Astrocyte (in vitro differentiated cells and primary cell): ENCODE data around the gene ZNF783.

Source experiments
- EZH2 ChIP-seq: IDR thresholded peaks from 2 replicates; pipeline ENCODE4 v1.6.1; 2012; ENCODE audit warnings: mild to moderate bottlenecking, low read length, inconsistent platforms; ENCODE audit not compliant: insufficient read depth
- TF ChIP-seq, protein P1 (sequence below): IDR thresholded peaks from 2 replicates; pipeline ENCODE4 v1.5.1; 2011; ENCODE audit warnings: low read depth, mild to moderate bottlenecking, inconsistent platforms, low read length, moderate library complexity; ENCODE audit not compliant: insufficient read depth

DNA sequence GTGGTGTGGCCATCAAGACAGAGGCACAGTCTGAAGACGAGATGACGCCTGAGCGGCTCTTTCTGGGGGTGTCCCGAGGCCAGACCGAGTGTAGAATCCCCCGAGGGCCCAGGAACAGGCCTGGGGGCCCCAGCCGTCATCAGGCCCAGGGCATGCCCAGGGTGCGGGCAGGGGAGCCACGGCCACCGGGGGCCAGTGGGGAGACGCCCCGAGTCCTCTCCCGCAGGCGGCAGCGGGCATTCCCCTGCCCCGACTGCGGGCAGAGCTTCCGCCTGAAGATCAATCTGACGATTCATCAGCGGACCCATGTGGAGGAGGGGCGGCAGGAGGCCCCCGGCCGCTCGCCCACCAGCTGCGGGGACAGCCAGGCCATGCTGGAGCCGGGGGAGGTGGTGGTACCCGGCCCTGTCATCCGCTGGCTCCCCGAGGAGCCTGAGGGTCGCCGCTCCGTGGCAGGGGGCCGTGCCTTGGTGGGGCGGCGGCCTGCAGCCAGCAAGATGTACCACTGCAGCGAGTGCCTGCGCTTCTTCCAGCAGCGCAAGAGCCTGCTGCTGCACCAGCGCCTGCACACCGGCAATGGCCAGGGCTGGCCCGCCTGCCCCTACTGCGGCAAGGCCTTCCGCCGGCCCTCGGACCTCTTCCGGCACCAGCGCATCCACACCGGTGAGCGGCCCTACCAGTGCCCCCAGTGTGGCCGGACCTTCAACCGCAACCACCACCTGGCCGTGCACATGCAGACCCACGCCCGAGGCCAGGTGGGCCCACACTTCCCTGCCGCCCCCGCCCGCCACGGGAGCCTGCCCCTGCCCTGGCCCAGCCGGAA is 19.7 kb downstream of the ZNF783 start:
- TF ChIP-seq, protein P1, sequence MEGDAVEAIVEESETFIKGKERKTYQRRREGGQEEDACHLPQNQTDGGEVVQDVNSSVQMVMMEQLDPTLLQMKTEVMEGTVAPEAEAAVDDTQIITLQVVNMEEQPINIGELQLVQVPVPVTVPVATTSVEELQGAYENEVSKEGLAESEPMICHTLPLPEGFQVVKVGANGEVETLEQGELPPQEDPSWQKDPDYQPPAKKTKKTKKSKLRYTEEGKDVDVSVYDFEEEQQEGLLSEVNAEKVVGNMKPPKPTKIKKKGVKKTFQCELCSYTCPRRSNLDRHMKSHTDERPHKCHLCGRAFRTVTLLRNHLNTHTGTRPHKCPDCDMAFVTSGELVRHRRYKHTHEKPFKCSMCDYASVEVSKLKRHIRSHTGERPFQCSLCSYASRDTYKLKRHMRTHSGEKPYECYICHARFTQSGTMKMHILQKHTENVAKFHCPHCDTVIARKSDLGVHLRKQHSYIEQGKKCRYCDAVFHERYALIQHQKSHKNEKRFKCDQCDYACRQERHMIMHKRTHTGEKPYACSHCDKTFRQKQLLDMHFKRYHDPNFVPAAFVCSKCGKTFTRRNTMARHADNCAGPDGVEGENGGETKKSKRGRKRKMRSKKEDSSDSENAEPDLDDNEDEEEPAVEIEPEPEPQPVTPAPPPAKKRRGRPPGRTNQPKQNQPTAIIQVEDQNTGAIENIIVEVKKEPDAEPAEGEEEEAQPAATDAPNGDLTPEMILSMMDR, result no peak
- TF ChIP-seq EZH2, result no peak
